Lower leg skin (tissue), 3 donors: ENCODE results near the gene PTPRT.

Source experiments
- CTCF ChIP-seq, 3 donors: fragments of 450-650 bp; IDR thresholded peaks; one replicate each; pipeline ENCODE4 v1.5.1; 2016; ENCODE audit warnings: antibody characterized with exemption in 3 of 3, mild to moderate bottlenecking in 3 of 3, moderate library complexity in 2 of 3
- POLR2A ChIP-seq, 2 donors: fragments of 450-650 bp; IDR thresholded peaks; one replicate each; pipeline ENCODE4 v1.6.1; 2016 to 2017; ENCODE audit warnings: antibody characterized with exemption in 2 of 2, mild to moderate bottlenecking in 1 of 2, moderate library complexity in 1 of 2

GRCh38 chr20:42775866-42776265, 413.8 kb downstream of the PTPRT start:
- TF ChIP-seq CTCF (IDR thresholded peaks at IDR 0.05): no peak
- no peak for TF ChIP-seq POLR2A (IDR thresholded peaks at IDR 0.05)
